Activated CD4-positive, alpha-beta T cell treated with anti-CD3 and anti-CD28 coated beads for 36 hours (primary cell): Measurements from ENCODE around the gene CLCN7. TPM values are rescaled to one million over a fixed set of nuclear protein-coding genes. Genes with fewer than 3 reads are reported as not detected.

Experiments used
- ATAC-seq: fragments of 200-7000 bp; cut with Tn5 transposase; one replicate; pipeline ENCODE4 v1.10.0; 2021; ENCODE audit warnings: mild to moderate bottlenecking, moderate library complexity
- CTCF ChIA-PET: fragments of 350-600 bp; sonication (Branson Sonifier 250); formaldehyde crosslinking; loops from one replicate; lab custom pipeline; 2021; ENCODE audit warnings: antibody characterized with exemption; lab: Charles Lee
- POLR2A ChIA-PET: fragments of 350-600 bp; sonication (Branson Sonifier 250); formaldehyde crosslinking; loops from one replicate; lab custom pipeline; 2021; ENCODE audit warnings: antibody characterized with exemption, inconsistent platforms; lab: Charles Lee
- DNase-seq: peaks from one replicate; pipeline ENCODE4 v3.0.0-alpha.2; 2020
- H3K27ac Mint-ChIP-seq: one replicate; pipeline ENCODE4 v1.8.0; 2021; ENCODE audit warnings: mixed read lengths
- H3K27me3 Mint-ChIP-seq: one replicate; pipeline ENCODE4 v1.8.0; 2021; ENCODE audit warnings: mixed read lengths
- H3K36me3 Mint-ChIP-seq: one replicate; pipeline ENCODE4 v1.8.0; 2021; ENCODE audit warnings: low read depth, mixed read lengths
- H3K4me1 Mint-ChIP-seq: one replicate; pipeline ENCODE4 v1.8.0; 2021; ENCODE audit warnings: mixed read lengths
- H3K4me3 Mint-ChIP-seq: one replicate; pipeline ENCODE4 v1.8.0; 2021; ENCODE audit warnings: mild to moderate bottlenecking, moderate library complexity, mixed read lengths
- H3K9me3 Mint-ChIP-seq: one replicate; pipeline ENCODE4 v1.8.0; 2021; ENCODE audit warnings: low read depth, mixed read lengths
- intact Hi-C, 2 experiments: fragments of 100-400 bp; cut with DNase I in 1 of 2; cut with micrococcal nuclease in 1 of 2; formaldehyde crosslinking; loops; one replicate each; pipeline versions ENCODE4 v1.14.2 to v1.15.1; 2022 to 2024; cut with DNase I, micrococcal nuclease
- total RNA-seq, 2 experiments: library from RNA; stranded (reverse); gene quantifications; one replicate each; pipeline ENCODE4 v1.2.3, GENCODE V29; 2021

Gene CLCN7
- total RNA-seq, 2 experiments from 2014 or later, result 29.9 to 33.7 TPM

GRCh38 chr16:1499756-1500464 is 25.1 kb upstream of the CLCN7 start:
- ATAC-seq, result no peak
- CTCF ChIA-PET, result interaction anchor here (0.6 kb wide), 1 partner anchor 27 kb away, joined by 3 read pairs; no protein-coding TSS in a partner anchor
- no peak for DNase-seq
- intact Hi-C loops, result no loop called here
- Mint-ChIP-seq H3K4me1 (no peaks in the 10 kb centered on the region), H3K4me3 (no peak overlapping the region), H3K9me3 (no peaks in the 10 kb centered on the region), H3K27me3 (no peaks in the 10 kb centered on the region), H3K27ac (no peak overlapping the region), H3K36me3 (peaks cover 30% of the 10 kb centered on the region)
- POLR2A ChIA-PET, result interaction anchor here (0.7 kb wide), 1 partner anchor 91 kb away, joined by 4 read pairs; no protein-coding TSS in a partner anchor

DNA sequence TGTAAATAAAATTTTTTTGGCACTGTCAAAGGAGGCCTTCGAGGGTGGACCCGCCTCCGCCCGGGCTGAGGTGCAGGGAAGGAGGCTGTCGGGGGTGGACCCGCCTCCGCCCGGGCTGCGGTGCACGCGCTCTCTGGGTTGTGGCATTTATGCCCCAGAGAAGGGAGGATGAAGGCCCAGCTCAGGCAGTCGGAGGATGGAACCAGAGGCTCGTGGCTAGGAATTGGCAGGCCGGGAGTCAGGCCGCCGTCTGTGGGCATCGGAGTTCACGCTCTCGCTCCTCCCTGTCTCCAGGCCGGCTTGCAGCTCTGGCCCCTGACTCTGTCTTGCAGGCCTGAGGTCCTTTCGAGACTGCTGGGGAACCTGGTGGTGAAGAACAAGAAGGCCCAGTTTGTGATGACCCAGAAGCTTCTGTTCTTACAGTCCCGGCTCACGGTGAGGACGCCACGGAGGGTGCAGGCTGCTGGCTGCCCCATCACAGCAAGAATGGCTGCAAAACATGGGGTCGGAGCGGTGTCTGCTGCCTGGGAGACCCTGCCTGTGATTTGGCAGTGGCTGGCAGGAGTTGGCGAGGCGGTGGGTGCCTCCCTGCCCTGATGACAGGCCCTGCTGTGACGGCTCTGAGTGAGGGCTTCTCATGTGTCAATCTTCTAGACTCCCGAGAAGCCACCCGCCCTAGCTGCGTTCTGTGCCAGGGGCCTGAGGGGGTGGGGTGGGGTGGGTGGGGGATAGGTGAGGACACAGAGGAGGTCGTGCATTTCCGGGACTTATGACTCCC is 24.3 kb upstream of the CLCN7 start:
- peaks cover 31% of the 10 kb centered on the region for H3K36me3 Mint-ChIP-seq
- H3K9me3 Mint-ChIP-seq, result no peaks in the 10 kb centered on the region
- ChIA-PET POLR2A (interaction anchor here (0.7 kb wide), 1 partner anchor 90 kb away, joined by 4 read pairs; no protein-coding TSS in a partner anchor), CTCF (no interaction called here)
- peaks cover 5% of the 10 kb centered on the region for H3K4me1 Mint-ChIP-seq
- no peak overlapping the region for H3K4me3 Mint-ChIP-seq
- DNase-seq, result no peak
- no peak for ATAC-seq
- no peaks in the 10 kb centered on the region for H3K27me3 Mint-ChIP-seq
- no peak overlapping the region for H3K27ac Mint-ChIP-seq
- intact Hi-C loops, result no loop called here

DNA sequence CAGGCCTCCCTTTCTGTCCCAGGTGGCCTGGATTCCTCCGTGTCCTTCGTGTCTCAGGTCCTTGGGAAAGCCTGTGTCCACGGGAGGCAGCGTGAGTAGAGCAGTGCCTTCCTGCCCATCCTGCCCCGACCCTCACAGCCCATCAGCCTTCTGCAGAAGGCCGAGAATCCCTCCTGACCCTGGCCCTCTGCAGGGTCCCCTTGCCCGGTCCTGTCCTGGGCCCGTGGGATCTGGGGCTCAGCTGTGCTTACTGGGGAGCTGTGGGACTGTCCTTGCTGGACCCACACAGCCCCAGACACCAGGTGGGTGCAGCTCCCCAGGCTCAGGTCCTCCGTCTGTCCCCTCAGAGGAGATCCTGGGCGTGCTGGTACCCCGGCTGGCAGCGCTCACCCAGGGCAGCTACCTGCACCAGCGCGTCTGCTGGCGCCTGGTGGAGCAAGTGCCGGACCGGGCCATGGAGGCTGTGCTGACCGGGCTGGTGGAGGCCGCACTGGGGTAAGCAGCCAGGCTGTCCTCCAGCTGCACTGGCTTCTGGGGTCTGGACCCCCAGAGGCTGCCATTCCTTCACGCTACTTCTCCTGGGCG is 22.3 kb upstream of the CLCN7 start:
- intact Hi-C loops, result no loop called here
- H3K9me3 Mint-ChIP-seq, result no peaks in the 10 kb centered on the region
- ATAC-seq (no peak), DNase-seq (no peak)
- ChIA-PET POLR2A (no interaction called here), CTCF (interaction anchor here (0.6 kb wide), 2 partner anchors 69 to 1123 kb away, joined by 3 read pairs; no protein-coding TSS in a partner anchor)
- no peaks in the 10 kb centered on the region for H3K27me3 Mint-ChIP-seq
- no peak overlapping the region for H3K4me3 Mint-ChIP-seq
- peaks cover 15% of the 10 kb centered on the region for H3K4me1 Mint-ChIP-seq
- no peak overlapping the region for H3K27ac Mint-ChIP-seq
- H3K36me3 Mint-ChIP-seq, result peaks cover 20% of the 10 kb centered on the region

GRCh38 chr16:1496464-1496863 is 21.6 kb upstream of the CLCN7 start:
- intact Hi-C loops, result no loop called here
- ChIA-PET POLR2A (interaction anchor here (0.7 kb wide), 1 partner anchor 213 kb away, joined by 3 read pairs; no protein-coding TSS in a partner anchor), CTCF (interaction anchor here (0.6 to 0.7 kb wide), 2 partner anchors 68 to 137 kb away, joined by 3 read pairs; no protein-coding TSS in a partner anchor)
- H3K27ac Mint-ChIP-seq, result no peak overlapping the region
- DNase-seq (no peak), ATAC-seq (no peak)
- peaks cover 15% of the 10 kb centered on the region for H3K4me1 Mint-ChIP-seq
- no peak overlapping the region for H3K4me3 Mint-ChIP-seq
- H3K27me3 Mint-ChIP-seq, result no peaks in the 10 kb centered on the region
- H3K36me3 Mint-ChIP-seq, result peaks cover 18% of the 10 kb centered on the region
- no peaks in the 10 kb centered on the region for H3K9me3 Mint-ChIP-seq

DNA sequence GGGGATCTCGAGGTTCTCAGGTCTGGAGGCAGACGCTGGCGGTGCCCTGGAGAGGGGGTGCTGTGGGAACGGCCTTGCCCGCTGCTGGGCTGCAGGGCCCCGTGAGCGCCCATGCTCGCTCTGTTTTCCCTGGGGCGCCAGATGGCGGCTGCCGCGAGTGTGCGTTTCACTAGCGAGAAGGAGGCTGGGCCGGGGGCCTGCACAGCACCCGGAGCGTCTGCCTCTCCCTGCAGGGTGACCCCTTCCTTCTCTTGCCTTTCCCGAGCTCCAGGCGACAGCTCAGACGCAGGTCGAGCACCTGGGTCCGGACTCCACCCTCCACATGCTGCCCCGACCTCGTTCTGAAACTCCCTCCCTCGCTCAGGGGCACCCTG is 21.0 kb upstream of the CLCN7 start:
- Mint-ChIP-seq H3K27ac (no peak overlapping the region), H3K36me3 (peaks cover 17% of the 10 kb centered on the region), H3K4me3 (no peak overlapping the region), H3K27me3 (no peaks in the 10 kb centered on the region), H3K4me1 (peaks cover 15% of the 10 kb centered on the region), H3K9me3 (no peaks in the 10 kb centered on the region)
- ATAC-seq (no peak), DNase-seq (no peak)
- ChIA-PET CTCF (interaction anchor here (0.7 kb wide), 1 partner anchor 137 kb away, joined by 3 read pairs; no protein-coding TSS in a partner anchor), POLR2A (interaction anchor here (0.7 kb wide), 1 partner anchor 214 kb away, joined by 3 read pairs; no protein-coding TSS in a partner anchor)
- intact Hi-C loops, result no loop called here

- Mint-ChIP-seq H3K36me3 (peaks cover 17% of the 10 kb centered on the region), H3K9me3 (no peaks in the 10 kb centered on the region), H3K27me3 (no peaks in the 10 kb centered on the region), H3K4me3 (peak overlapping the region; percentile 26), H3K27ac (no peak overlapping the region), H3K4me1 (peaks cover 15% of the 10 kb centered on the region)
- no peak for DNase-seq
- ChIA-PET CTCF (interaction anchor here (0.7 kb wide), 1 partner anchor 32 kb away, joined by 3 read pairs; no protein-coding TSS in a partner anchor), POLR2A (no interaction called here)
- intact Hi-C loops, result no loop called here
- ATAC-seq, result no peak
Observed at GRCh38 chr16:1495211-1495888, 20.5 kb upstream of the CLCN7 start.

DNA sequence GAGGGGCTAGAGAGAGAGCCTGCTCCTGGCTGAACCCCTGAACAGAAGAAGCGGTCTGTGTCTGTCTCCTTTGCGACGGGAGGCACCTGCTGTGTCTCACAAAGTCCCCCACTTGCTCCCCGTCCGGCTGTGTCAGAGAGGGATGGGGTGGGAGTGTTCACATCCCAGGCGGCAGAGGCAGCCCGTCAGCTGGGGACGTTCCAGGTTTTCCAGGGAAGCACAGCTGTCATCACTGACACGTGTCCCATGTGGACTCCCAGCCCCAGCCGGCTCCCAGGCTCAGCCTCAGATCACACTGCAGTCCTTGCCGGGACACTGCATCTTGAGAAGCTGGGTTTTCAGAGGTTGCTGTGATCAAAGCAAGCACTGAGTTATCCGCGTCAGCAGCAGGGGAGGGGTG is 19.9 kb upstream of the CLCN7 start:
- ATAC-seq, result no peak
- POLR2A ChIA-PET, result no interaction called here

DNA sequence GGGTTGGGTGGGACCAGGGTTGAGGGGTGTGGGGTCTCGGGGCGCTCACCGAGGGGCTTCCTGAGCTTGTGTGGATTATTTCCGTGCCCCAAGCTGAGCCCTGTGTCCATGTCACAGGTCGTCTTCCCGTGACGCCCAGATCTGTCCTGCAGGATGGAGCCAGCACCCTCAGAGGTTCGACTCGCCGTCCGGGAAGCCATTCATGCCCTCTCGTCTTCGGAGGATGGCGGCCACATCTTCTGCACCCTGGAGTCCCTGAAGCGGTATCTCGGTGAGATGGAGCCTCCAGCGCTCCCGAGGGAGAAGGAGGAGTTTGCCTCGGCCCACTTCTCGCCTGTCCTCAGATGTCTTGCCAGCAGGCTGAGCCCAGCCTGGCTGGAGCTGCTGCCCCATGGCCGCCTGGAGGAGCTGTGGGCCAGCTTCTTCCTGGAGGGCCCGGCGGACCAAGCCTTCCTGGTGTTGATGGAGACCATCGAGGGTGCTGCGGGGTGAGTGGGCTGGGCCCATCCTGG is 19.4 kb upstream of the CLCN7 start:
- POLR2A ChIA-PET, result interaction anchor here (0.6 kb wide), 1 partner anchor 355 kb away, joined by 3 read pairs; no protein-coding TSS in a partner anchor
- Mint-ChIP-seq H3K4me1 (peaks cover 15% of the 10 kb centered on the region), H3K27me3 (no peaks in the 10 kb centered on the region), H3K36me3 (peaks cover 17% of the 10 kb centered on the region), H3K27ac (peak overlapping the region; percentile 85), H3K4me3 (peak overlapping the region; percentile 92), H3K9me3 (no peaks in the 10 kb centered on the region)
- no peak for DNase-seq
- intact Hi-C loops, result loop anchor here in 1 of 2 experiments (5.0 kb wide), 1 partner anchor 773 kb away; the partner anchor contains the start of gene RNPS1
- no peak for ATAC-seq
- CTCF ChIA-PET, result interaction anchor here (0.6 kb wide), 2 partner anchors 22 to 130 kb away, joined by 3 to 4 read pairs; no protein-coding TSS in a partner anchor

More for the DNA sequence above, 19.9 kb upstream of the CLCN7 start:
- Mint-ChIP-seq H3K27me3 (no peaks in the 10 kb centered on the region), H3K27ac (peak overlapping the region; percentile 42), H3K4me3 (peak overlapping the region; percentile 92), H3K36me3 (peaks cover 17% of the 10 kb centered on the region), H3K4me1 (peaks cover 15% of the 10 kb centered on the region), H3K9me3 (no peaks in the 10 kb centered on the region)
- intact Hi-C loops, result loop anchor here in 1 of 2 experiments (5.0 kb wide), 1 partner anchor 773 kb away; the partner anchor contains the start of gene RNPS1
- CTCF ChIA-PET, result interaction anchor here (0.6 to 0.7 kb wide), 2 partner anchors 22 to 31 kb away, joined by 3 to 4 read pairs; no protein-coding TSS in a partner anchor
- no peak for DNase-seq

DNA sequence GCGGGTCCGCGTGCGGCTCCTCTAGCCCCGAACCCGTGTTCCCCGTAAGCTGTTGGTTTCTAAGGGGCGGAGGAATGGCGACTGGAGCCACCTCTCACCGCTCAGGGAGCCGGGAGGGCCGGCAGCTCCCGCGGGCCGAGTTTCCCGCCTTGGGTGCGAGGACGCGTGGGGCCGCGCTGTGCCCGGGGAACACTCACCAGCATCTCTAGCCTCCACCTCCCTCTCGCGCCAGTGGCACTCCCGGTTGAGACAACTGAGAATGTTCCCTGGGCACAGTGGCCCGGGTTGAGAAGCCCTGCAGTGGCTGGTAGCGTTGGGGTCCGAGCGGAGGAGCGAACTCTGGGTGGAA is 18.9 kb upstream of the CLCN7 start:
- peaks cover 15% of the 10 kb centered on the region for H3K4me1 Mint-ChIP-seq
- no peaks in the 10 kb centered on the region for H3K27me3 Mint-ChIP-seq
- intact Hi-C loops, result loop anchor here (1.0 to 5.0 kb wide), 18 partner anchors 18 to 774 kb away; partner anchors contain the start of genes CLCN7 (in 2 of the 2), CRAMP1 (in 1 of the 2), FAHD1 (in 1 of the 2) and GNPTG (in 1 of the 2)
- ATAC-seq, result peak; percentile 9
- no peaks in the 10 kb centered on the region for H3K9me3 Mint-ChIP-seq
- CTCF ChIA-PET, result interaction anchor here (0.6 kb wide), 1 partner anchor 130 kb away, joined by 3 read pairs; no protein-coding TSS in a partner anchor
- DNase-seq, result peak; percentile 37
- H3K36me3 Mint-ChIP-seq, result peaks cover 17% of the 10 kb centered on the region
- peak overlapping the region; percentile 92 for H3K4me3 Mint-ChIP-seq
- POLR2A ChIA-PET, result interaction anchor here (0.6 to 0.8 kb wide), 2 partner anchors 73 to 355 kb away, joined by 3 to 8 read pairs; partner anchors contain the start of gene UQCC4
- peak overlapping the region; percentile 85 for H3K27ac Mint-ChIP-seq
